IMR-90 (cell line): ENCODE measurements around the gene NAA38. TPM values are rescaled to one million over a fixed set of nuclear protein-coding genes. Genes with fewer than 3 reads are reported as not detected.

Source experiments
- ATAC-seq: fragments of 200-7000 bp; cut with Tn5 transposase; 2 replicates; pipeline ENCODE4 v1.9.1; 2020; ENCODE audit warnings: low read depth, mild to moderate bottlenecking, moderate library complexity
- BruUV-seq: library from RNA; stranded (reverse); fragments of 400-500 nt; replicated peaks from 2 replicates; lab custom pipeline; 2021; lab: Mats Ljungman, UMichigan
- CTCF ChIA-PET: fragments of 300-600 bp; formaldehyde crosslinking; extraction: SDS; loops from one replicate; lab custom pipeline; 2021; ENCODE audit warnings: antibody characterized with exemption; lab: Yijun Ruan, JAX
- POLR2A ChIA-PET: fragments of 300-600 bp; sonication (Branson Sonifier 250); formaldehyde crosslinking; loops from one replicate; lab custom pipeline; 2022; ENCODE audit warnings: antibody characterized with exemption; ENCODE audit not compliant: unreplicated experiment; lab: Charles Lee
- DNase-seq: peaks from one replicate; pipeline ENCODE4 v3.0.0; 2013
- H2AFZ ChIP-seq: replicated peaks from 2 replicates; pipeline ENCODE3; 2013; ENCODE audit warnings: low read length, mild to moderate bottlenecking; ENCODE audit not compliant: poor library complexity
- H2AK5ac ChIP-seq: 2 replicates; pipeline ENCODE4 v1.6.1; 2013; ENCODE audit warnings: low read depth, low read length, inconsistent platforms
- H2AK9ac ChIP-seq: replicated peaks from 2 replicates; pipeline ENCODE3; 2013; ENCODE audit warnings: mild to moderate bottlenecking, low read depth, low read length, moderate library complexity; ENCODE audit not compliant: poor library complexity
- H2BK120ac ChIP-seq: 2 replicates; pipeline ENCODE4 v1.6.1; 2013; ENCODE audit warnings: low read depth, low read length, inconsistent platforms
- H2BK15ac ChIP-seq: 3 replicates; pipeline ENCODE4 v1.6.1; 2013; ENCODE audit warnings: low read depth, low read length, inconsistent platforms
- H2BK20ac ChIP-seq: 2 replicates; pipeline ENCODE4 v1.6.1; 2013; ENCODE audit warnings: low read depth, mild to moderate bottlenecking, inconsistent platforms, low read length, moderate library complexity
- H2BK5ac ChIP-seq: 2 replicates; pipeline ENCODE4 v1.6.1; 2013; ENCODE audit warnings: mild to moderate bottlenecking, low read depth, low read length, inconsistent platforms; ENCODE audit not compliant: poor library complexity, severe bottlenecking
- H3K14ac ChIP-seq: replicated peaks from 2 replicates; pipeline ENCODE4 v1.6.1; 2013; ENCODE audit warnings: low read depth, low read length, inconsistent platforms
- H3K18ac ChIP-seq: 2 replicates; pipeline ENCODE4 v1.6.1; 2013; ENCODE audit warnings: low read depth, low read length, control low read depth
- H3K23ac ChIP-seq: 2 replicates; pipeline ENCODE4 v1.6.1; 2013; ENCODE audit warnings: low read depth, low read length, inconsistent platforms
- H3K27ac ChIP-seq: 2 replicates; pipeline ENCODE4 v1.5.1; 2013; ENCODE audit warnings: mild to moderate bottlenecking, control low read depth, low read length; ENCODE audit not compliant: insufficient read depth
- H3K27me3 ChIP-seq: 2 replicates; pipeline ENCODE4 v1.6.1; 2013; ENCODE audit warnings: low read length; ENCODE audit not compliant: control insufficient read depth, insufficient read depth
- H3K36me3 ChIP-seq: 2 replicates; pipeline ENCODE4 v1.6.1; 2013; ENCODE audit warnings: low read length, mixed read lengths; ENCODE audit not compliant: control insufficient read depth, insufficient read depth
- H3K4ac ChIP-seq: 2 replicates; pipeline ENCODE4 v1.6.1; 2013; ENCODE audit warnings: low read depth, low read length, inconsistent platforms
- H3K4me1 ChIP-seq: 2 replicates; pipeline ENCODE4 v1.6.1; 2013; ENCODE audit warnings: low read length, mixed read lengths; ENCODE audit not compliant: control insufficient read depth, insufficient read depth
- H3K4me2 ChIP-seq: 2 replicates; pipeline ENCODE4 v1.6.1; 2013; ENCODE audit warnings: low read depth, mild to moderate bottlenecking, control low read depth, low read length, moderate library complexity
- H3K4me3 ChIP-seq: 2 replicates; pipeline ENCODE4 v1.5.1; 2013; ENCODE audit warnings: low read depth, mild to moderate bottlenecking, control low read depth, low read length, moderate library complexity; ENCODE audit not compliant: insufficient read depth
- H3K56ac ChIP-seq: 2 replicates; pipeline ENCODE4 v1.6.1; 2013; ENCODE audit warnings: low read length, inconsistent platforms; ENCODE audit not compliant: insufficient read depth; ENCODE audit errors: extremely low read depth
- H3K79me1 ChIP-seq, 2 experiments: 2 replicates each; pipeline ENCODE4 v1.6.1; 2013; ENCODE audit warnings: low read length in 2 of 2, inconsistent platforms in 1 of 2, low read depth in 1 of 2
- H3K9ac ChIP-seq: 2 replicates; pipeline ENCODE4 v1.6.1; 2013; ENCODE audit warnings: low read depth, low read length, control low read depth
- H3K9me1 ChIP-seq: 2 replicates; pipeline ENCODE4 v1.6.1; 2013; ENCODE audit warnings: low read length, inconsistent platforms; ENCODE audit not compliant: insufficient read depth
- H3K9me3 ChIP-seq: 2 replicates; pipeline ENCODE4 v1.6.1; 2013; ENCODE audit warnings: low read length; ENCODE audit not compliant: control insufficient read depth, insufficient read depth
- H4K20me1 ChIP-seq: 2 replicates; pipeline ENCODE4 v1.6.1; 2013; ENCODE audit warnings: low read length, inconsistent platforms; ENCODE audit not compliant: insufficient read depth
- H4K5ac ChIP-seq: 2 replicates; pipeline ENCODE4 v1.6.1; 2013; ENCODE audit warnings: mild to moderate bottlenecking, low read depth, low read length, control low read depth
- H4K8ac ChIP-seq, 2 experiments: 2 replicates each; pipeline ENCODE4 v1.6.1; 2013; ENCODE audit warnings: low read depth in 2 of 2, low read length in 2 of 2, control low read depth in 1 of 2, inconsistent platforms in 1 of 2
- H4K91ac ChIP-seq: 2 replicates; pipeline ENCODE4 v1.6.1; 2013; ENCODE audit warnings: low read depth, low read length, inconsistent platforms; ENCODE audit not compliant: insufficient read depth
- BHLHE40 ChIP-seq: fragments of 150-350 bp; IDR thresholded peaks from 2 replicates; pipeline ENCODE4 v1.6.1; 2016; ENCODE audit warnings: mild to moderate bottlenecking, low read depth, low read length
- CEBPB ChIP-seq: IDR thresholded peaks from 2 replicates; pipeline ENCODE4 v1.6.1; 2012; ENCODE audit warnings: low read depth, low read length, improper control_type of control experiment
- MAFK ChIP-seq: IDR thresholded peaks from 2 replicates; pipeline ENCODE4 v1.6.1; 2012; ENCODE audit warnings: low read depth, low read length, improper control_type of control experiment
- RCOR1 ChIP-seq: IDR thresholded peaks from 2 replicates; pipeline ENCODE4 v1.6.1; 2012; ENCODE audit warnings: mild to moderate bottlenecking, low read length, improper control_type of control experiment; ENCODE audit not compliant: insufficient replicate concordance
- SMC3 ChIP-seq: fragments of 150-350 bp; IDR thresholded peaks from 2 replicates; pipeline ENCODE4 v1.6.1; 2016; ENCODE audit warnings: low read depth, mild to moderate bottlenecking, antibody characterized with exemption, low read length, moderate library complexity
- USF2 ChIP-seq: fragments of 150-350 bp; IDR thresholded peaks from 2 replicates; pipeline ENCODE4 v1.6.1; 2017; ENCODE audit warnings: mild to moderate bottlenecking, antibody characterized with exemption, low read length, low read depth
- WGBS, 2 experiments: methylation state at CpG; one replicate each; pipeline versions ENCODE4 v1.1.5 to v1.1.7; 2013; ENCODE audit warnings: missing lambda C conversion rate in 2 of 2; ENCODE audit not compliant: insufficient read length in 1 of 2; ENCODE audit errors: extremely low coverage in 2 of 2; 5-methylcytosine and 5-hydroxymethylcytosine counted together
- dilution Hi-C: fragments of 300-500 bp; cut with HindIII; formaldehyde crosslinking; loops from one replicate; pipeline ENCODE4 v1.14.3; 2018; ENCODE audit warnings: low sequenced_read_pairs; ENCODE audit not compliant: unreplicated experiment
- in situ Hi-C: fragments of 300-500 bp; cut with MboI; formaldehyde crosslinking; loops from 3 replicates; pipeline ENCODE4 v1.14.3; 2019; ENCODE audit warnings: low sequenced_read_pairs, inconsistent platforms, mixed read lengths
- intact Hi-C: fragments of 100-400 bp; cut with micrococcal nuclease; formaldehyde crosslinking; loops from 2 replicates; pipeline ENCODE4 v1.10.0; 2022
- polyA plus RNA-seq, 3 experiments: library from polyadenylated mRNA; depleted of rRNA; stranded (reverse); fragments of >200 nt; gene quantifications; 2 replicates each; pipeline ENCODE4 v1.2.3, GENCODE V29; 2012; ENCODE audit warnings: low replicate concordance in 1 of 3
- total RNA-seq: library from RNA; depleted of rRNA; stranded (reverse); fragments of >200 nt; gene quantifications from 2 replicates; pipeline ENCODE4 v1.2.3, GENCODE V29; 2012

Gene NAA38
- total and polyA plus RNA-seq, 2 of the 4 experiments (the other 2 are of a cell fraction), result 40.7 to 76.8 TPM

DNA sequence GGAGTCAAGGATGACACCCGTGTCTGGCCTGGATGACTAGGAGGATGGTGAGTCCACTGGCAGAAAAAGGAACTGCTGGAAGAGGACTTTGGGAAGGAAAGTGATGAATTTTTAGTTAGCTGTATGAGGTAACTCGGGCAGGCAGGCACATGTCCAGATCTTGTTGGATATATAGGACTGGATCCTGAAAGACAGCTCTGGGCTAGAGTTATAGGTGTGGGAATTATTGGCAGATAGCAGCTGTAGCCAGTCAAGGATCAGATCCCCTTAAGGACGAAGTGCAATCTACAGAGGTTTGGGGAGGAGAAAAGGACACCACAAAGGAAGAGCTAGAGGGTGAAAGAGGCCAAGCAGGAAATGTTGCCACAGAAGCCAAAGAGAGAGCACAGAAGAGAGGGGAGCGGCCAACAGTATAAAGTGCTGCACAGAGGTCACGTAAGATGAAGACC, 10.5 kb upstream of the NAA38 start:
- H2BK5ac ChIP-seq, result no peak overlapping the region
- dilution Hi-C loops, result no loop called here
- intact Hi-C loops, result no loop called here
- no peaks in the 10 kb centered on the region for H3K9me3 ChIP-seq
- ChIA-PET CTCF (no interaction called here), POLR2A (no interaction called here)
- H3K36me3 ChIP-seq, result peaks cover 17% of the 10 kb centered on the region
- no peak overlapping the region for H3K4ac ChIP-seq
- H3K79me1 ChIP-seq, result peaks cover 6 to 24% of the 10 kb centered on the region in 2 experiments; a peak in 3 of 4 replicates
- H3K27ac ChIP-seq, result no peak overlapping the region
- no TSS peak for BruUV-seq
- H4K8ac ChIP-seq, result no peak overlapping the region
- H4K91ac ChIP-seq, result no peak overlapping the region
- H3K18ac ChIP-seq, result no peak overlapping the region
- no peak overlapping the region for H4K5ac ChIP-seq
- no peak overlapping the region for H2AK9ac ChIP-seq
- H2BK120ac ChIP-seq, result no peak overlapping the region
- H3K4me1 ChIP-seq, result no peaks in the 10 kb centered on the region
- no peak overlapping the region for H3K9ac ChIP-seq
- in situ Hi-C loops, result no loop called here
- H3K23ac ChIP-seq, result no peak overlapping the region
- H4K20me1 ChIP-seq, result 0 out of 2 replicates have a peak, but pooled peaks cover under 1% of the 10 kb centered on the region
- 88% methylated on average over 3 of the region's 5 CpGs; no CpG with 5 or more reads in 1 of the 2 experiments for WGBS, 2 experiments
- H2BK15ac ChIP-seq, result no peak overlapping the region
- H3K4me2 ChIP-seq, result no peak overlapping the region
- H3K27me3 ChIP-seq, result no peaks in the 10 kb centered on the region
- H3K56ac ChIP-seq, result no peak overlapping the region
- H3K9me1 ChIP-seq, result no peaks in the 10 kb centered on the region
- no peak overlapping the region for H2BK20ac ChIP-seq
- TF ChIP-seq CEBPB (no peak), BHLHE40 (no peak), RCOR1 (no peak), USF2 (no peak), SMC3 (no peak), MAFK (no peak)
- no peak for DNase-seq
- H2AFZ ChIP-seq, result no peak overlapping the region
- no peak overlapping the region for H3K4me3 ChIP-seq
- no peak for ATAC-seq
- no peak overlapping the region for H3K14ac ChIP-seq
- H2AK5ac ChIP-seq, result no peak overlapping the region
